Activated CD8-positive, alpha-beta T cell treated with anti-CD3 and anti-CD28 coated beads, Interleukin-2, amount 10 ng/mL, durations not matched to agents 7 days and 5 days (primary cell): ENCODE data around the gene CTSH. TPM values are rescaled to one million over a fixed set of nuclear protein-coding genes. Genes with fewer than 3 reads are reported as not detected.

Source experiments
- ATAC-seq: fragments of 150-1000 bp; cut with Tn5 transposase; one replicate; pipeline ENCODE4 v1.10.0; 2021; ENCODE audit warnings: moderate library complexity
- CTCF ChIA-PET: fragments of 350-600 bp; sonication (Branson Sonifier 250); formaldehyde crosslinking; loops from one replicate; lab custom pipeline; 2021; ENCODE audit warnings: antibody characterized with exemption; lab: Charles Lee
- POLR2A ChIA-PET: fragments of 350-600 bp; sonication (Branson Sonifier 250); formaldehyde crosslinking; loops from one replicate; lab custom pipeline; 2021; ENCODE audit warnings: antibody characterized with exemption; lab: Charles Lee
- DNase-seq: peaks from one replicate; pipeline ENCODE4 v3.0.0-alpha.2; 2020
- H3K27ac Mint-ChIP-seq: one replicate; pipeline ENCODE4 v1.8.0; 2021; ENCODE audit warnings: mild to moderate bottlenecking, mixed read lengths
- H3K27me3 Mint-ChIP-seq: one replicate; pipeline ENCODE4 v1.8.0; 2021; ENCODE audit warnings: low read depth, mixed read lengths
- H3K36me3 Mint-ChIP-seq: one replicate; pipeline ENCODE4 v1.8.0; 2021; ENCODE audit warnings: low read depth, mixed read lengths
- H3K4me1 Mint-ChIP-seq: one replicate; pipeline ENCODE4 v1.8.0; 2021; ENCODE audit warnings: low read depth, mixed read lengths
- H3K4me3 Mint-ChIP-seq: one replicate; pipeline ENCODE4 v1.8.0; 2021; ENCODE audit warnings: mild to moderate bottlenecking, mixed read lengths
- H3K9me3 Mint-ChIP-seq: one replicate; pipeline ENCODE4 v1.8.0; 2022; ENCODE audit warnings: mixed read lengths; ENCODE audit not compliant: insufficient read depth
- total RNA-seq, 2 experiments: library from RNA; stranded (reverse); gene quantifications; one replicate each; pipeline ENCODE4 v1.2.3, GENCODE V29; 2021

The CTSH gene
- total RNA-seq, 2 experiments from 2014 or later = 34.0 to 35.3 TPM

DNA sequence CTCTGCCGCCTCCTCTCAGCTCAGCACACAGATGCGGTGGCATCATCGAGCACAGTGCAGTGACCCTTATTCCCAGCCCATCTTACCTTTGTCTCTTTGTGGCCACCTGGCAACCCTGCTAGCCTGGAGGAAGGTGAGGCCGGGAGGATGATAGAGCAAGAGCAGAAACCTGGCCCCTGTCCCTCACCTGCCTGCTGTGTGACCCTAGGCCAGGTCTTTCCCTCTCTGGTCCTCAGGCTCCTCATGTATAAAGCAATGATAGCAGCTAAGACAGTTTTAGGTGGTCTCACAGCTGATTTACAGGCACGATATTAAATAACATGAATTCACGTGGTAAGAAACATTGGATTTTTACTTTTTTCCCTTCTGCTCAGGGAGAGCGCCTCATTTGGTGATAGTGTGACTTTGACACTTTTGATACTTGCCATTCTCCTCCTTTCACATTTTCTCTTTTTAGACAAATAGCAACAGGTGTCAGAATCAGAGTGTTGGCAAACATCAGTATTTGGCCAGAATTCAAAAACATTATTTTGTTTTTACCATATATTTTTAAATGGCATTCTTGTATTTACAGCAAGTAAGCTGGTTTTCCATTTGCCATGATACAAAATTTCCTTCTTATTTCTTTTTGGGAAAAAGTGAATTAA is 29.5 kb upstream of the CTSH start:
- ATAC-seq = no peak
- ChIA-PET CTCF (no interaction called here), POLR2A (no interaction called here)
- Mint-ChIP-seq H3K27me3 (peaks cover 8% of the 10 kb centered on the region), H3K4me1 (peaks cover 6% of the 10 kb centered on the region), H3K27ac (no peak overlapping the region), H3K36me3 (no peaks in the 10 kb centered on the region), H3K9me3 (no peaks in the 10 kb centered on the region), H3K4me3 (no peak overlapping the region)
- DNase-seq = no peak

GRCh38 chr15:78969687-78970349 is 25.0 kb upstream of the CTSH start:
- no peak for DNase-seq
- Mint-ChIP-seq H3K4me3 (no peak overlapping the region), H3K4me1 (no peaks in the 10 kb centered on the region), H3K27ac (no peak overlapping the region), H3K36me3 (no peaks in the 10 kb centered on the region), H3K9me3 (no peaks in the 10 kb centered on the region), H3K27me3 (peaks cover 5% of the 10 kb centered on the region)
- ChIA-PET CTCF (no interaction called here), POLR2A (no interaction called here)
- no peak for ATAC-seq

DNA sequence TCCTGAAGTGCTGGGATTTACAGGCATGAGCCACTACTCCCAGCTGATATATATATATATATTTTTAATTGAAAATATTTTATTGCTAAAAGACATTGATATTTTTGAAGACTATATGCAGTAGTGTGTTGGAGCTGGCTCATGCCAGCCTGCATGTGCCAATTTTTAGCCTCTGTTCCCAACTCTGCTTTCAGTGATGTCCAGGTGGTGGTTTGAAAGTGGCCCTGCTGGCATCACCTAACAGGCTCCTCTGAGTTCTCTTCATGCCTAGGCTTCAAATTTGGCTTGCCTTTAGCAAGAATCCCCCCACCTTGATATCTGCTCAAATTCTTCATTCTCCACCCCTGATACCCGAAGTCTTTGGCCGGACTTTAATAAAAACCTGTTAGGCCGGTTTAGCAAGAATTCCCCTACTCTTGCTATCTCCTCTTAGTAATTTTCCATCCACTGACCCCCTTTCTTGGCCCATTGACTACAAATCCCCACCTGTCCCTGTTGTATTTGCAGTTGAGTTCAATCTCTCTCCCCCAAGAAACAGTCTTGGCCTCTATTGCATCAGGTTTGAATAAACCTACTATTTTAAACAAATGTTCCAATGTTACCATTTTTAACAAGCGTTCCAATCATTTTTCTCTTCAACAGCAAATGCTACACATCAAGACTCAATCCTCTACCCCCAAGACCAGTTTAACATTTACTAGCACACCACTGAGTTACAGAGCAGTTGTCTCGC is 23.9 kb upstream of the CTSH start:
- Mint-ChIP-seq H3K4me3 (no peak overlapping the region), H3K27ac (no peak overlapping the region), H3K36me3 (no peaks in the 10 kb centered on the region), H3K9me3 (no peaks in the 10 kb centered on the region), H3K27me3 (peaks cover 5% of the 10 kb centered on the region), H3K4me1 (no peaks in the 10 kb centered on the region)
- ATAC-seq (no peak), DNase-seq (no peak)
- ChIA-PET CTCF (interaction anchor here (0.8 to 1.3 kb wide), 2 partner anchors 11 to 62 kb away, joined by 3 read pairs; no protein-coding TSS in a partner anchor), POLR2A (no interaction called here)

GRCh38 chr15:78968114-78968513 is 23.3 kb upstream of the CTSH start:
- ChIA-PET POLR2A (interaction anchor here (0.7 kb wide), 1 partner anchor 23 kb away, joined by 3 read pairs; no protein-coding TSS in a partner anchor), CTCF (interaction anchor here (0.8 to 1.3 kb wide), 2 partner anchors 11 to 61 kb away, joined by 3 read pairs; no protein-coding TSS in a partner anchor)
- no peak overlapping the region for H3K27ac Mint-ChIP-seq
- H3K27me3 Mint-ChIP-seq = peaks cover 5% of the 10 kb centered on the region
- DNase-seq (no peak), ATAC-seq (no peak)
- H3K4me3 Mint-ChIP-seq = no peak overlapping the region
- H3K36me3 Mint-ChIP-seq = no peaks in the 10 kb centered on the region
- no peaks in the 10 kb centered on the region for H3K9me3 Mint-ChIP-seq
- H3K4me1 Mint-ChIP-seq = no peaks in the 10 kb centered on the region

GRCh38 chr15:78960308-78960707 is 15.5 kb upstream of the CTSH start:
- no peak overlapping the region for H3K4me3 Mint-ChIP-seq
- no peaks in the 10 kb centered on the region for H3K36me3 Mint-ChIP-seq
- DNase-seq (no peak), ATAC-seq (no peak)
- ChIA-PET CTCF (interaction anchor here (0.9 kb wide), 1 partner anchor 19 kb away, joined by 3 read pairs; no protein-coding TSS in a partner anchor), POLR2A (no interaction called here)
- no peaks in the 10 kb centered on the region for H3K9me3 Mint-ChIP-seq
- H3K27me3 Mint-ChIP-seq = no peaks in the 10 kb centered on the region
- no peak overlapping the region for H3K27ac Mint-ChIP-seq
- H3K4me1 Mint-ChIP-seq = no peaks in the 10 kb centered on the region

DNA sequence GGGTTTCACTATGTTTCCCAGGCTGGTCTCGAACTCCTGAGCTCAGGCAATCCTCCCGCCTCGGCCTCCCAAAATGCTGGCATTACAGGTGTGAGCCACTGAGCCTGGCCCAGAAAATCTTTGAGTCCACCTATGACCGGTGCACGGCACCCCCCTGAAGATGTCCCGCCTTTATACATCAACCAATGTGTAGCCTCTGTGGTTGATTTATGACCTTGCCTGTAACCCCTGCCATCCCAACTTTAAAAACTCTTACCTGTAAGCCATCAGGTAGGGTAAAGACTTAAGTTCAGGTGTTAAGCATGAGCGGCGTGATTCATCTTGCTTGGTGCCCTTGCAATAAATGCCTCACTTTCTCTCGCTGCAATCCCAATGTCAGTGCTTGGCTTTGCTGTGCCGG is 14.5 kb upstream of the CTSH start:
- Mint-ChIP-seq H3K27me3 (no peaks in the 10 kb centered on the region), H3K36me3 (no peaks in the 10 kb centered on the region), H3K4me3 (no peak overlapping the region), H3K27ac (no peak overlapping the region), H3K9me3 (no peaks in the 10 kb centered on the region), H3K4me1 (no peaks in the 10 kb centered on the region)
- CTCF ChIA-PET = no interaction called here
- ATAC-seq = no peak
- POLR2A ChIA-PET = no interaction called here
- no peak for DNase-seq

GRCh38 chr15:78957416-78958093 is 12.7 kb upstream of the CTSH start:
- POLR2A ChIA-PET = no interaction called here
- Mint-ChIP-seq H3K36me3 (no peaks in the 10 kb centered on the region), H3K27me3 (peaks cover 9% of the 10 kb centered on the region), H3K4me3 (no peak overlapping the region), H3K4me1 (no peaks in the 10 kb centered on the region), H3K9me3 (no peaks in the 10 kb centered on the region), H3K27ac (no peak overlapping the region)
- ATAC-seq (no peak), DNase-seq (no peak)
- CTCF ChIA-PET = no interaction called here

GRCh38 chr15:78956937-78957336 is 12.1 kb upstream of the CTSH start:
- no peaks in the 10 kb centered on the region for H3K9me3 Mint-ChIP-seq

GRCh38 chr15:78955355-78955754 is 10.5 kb upstream of the CTSH start:
- ATAC-seq (no peak), DNase-seq (no peak)
- Mint-ChIP-seq H3K9me3 (no peaks in the 10 kb centered on the region), H3K4me3 (no peak overlapping the region), H3K27me3 (peaks cover 10% of the 10 kb centered on the region), H3K36me3 (no peaks in the 10 kb centered on the region), H3K27ac (no peak overlapping the region), H3K4me1 (peaks cover 10% of the 10 kb centered on the region)
- CTCF ChIA-PET = no interaction called here
- POLR2A ChIA-PET = no interaction called here

More at GRCh38 chr15:78956937-78957336, 12.1 kb upstream of the CTSH start:
- CTCF ChIA-PET = no interaction called here
- H3K27me3 Mint-ChIP-seq = peaks cover 10% of the 10 kb centered on the region
- no peak overlapping the region for H3K27ac Mint-ChIP-seq
- H3K4me3 Mint-ChIP-seq = no peak overlapping the region
- no peaks in the 10 kb centered on the region for H3K36me3 Mint-ChIP-seq
- POLR2A ChIA-PET = no interaction called here
- ATAC-seq (no peak), DNase-seq (no peak)
- no peaks in the 10 kb centered on the region for H3K4me1 Mint-ChIP-seq

- no peak for ATAC-seq
- POLR2A ChIA-PET = no interaction called here
These were observed 7.0 kb upstream of the CTSH start for GRCh38 chr15:78951841-78952238.

GRCh38 chr15:78950902-78951840 is 6.3 kb upstream of the CTSH start:
- Mint-ChIP-seq H3K9me3 (no peaks in the 10 kb centered on the region), H3K36me3 (no peaks in the 10 kb centered on the region), H3K27me3 (peaks cover 19% of the 10 kb centered on the region), H3K4me3 (no peak overlapping the region), H3K27ac (no peak overlapping the region), H3K4me1 (peaks cover 10% of the 10 kb centered on the region)
- POLR2A ChIA-PET = interaction anchor here (0.7 kb wide), 2 partner anchors 27 to 79 kb away, joined by 3 read pairs; no protein-coding TSS in a partner anchor
- CTCF ChIA-PET = no interaction called here
- DNase-seq = no peak
- ATAC-seq = no peak

More at GRCh38 chr15:78951841-78952238, 7.0 kb upstream of the CTSH start:
- H3K9me3 Mint-ChIP-seq = no peaks in the 10 kb centered on the region
- H3K4me3 Mint-ChIP-seq = no peak overlapping the region
- CTCF ChIA-PET = no interaction called here
- H3K27ac Mint-ChIP-seq = no peak overlapping the region
- H3K36me3 Mint-ChIP-seq = no peaks in the 10 kb centered on the region
- no peak for DNase-seq
- peaks cover 10% of the 10 kb centered on the region for H3K4me1 Mint-ChIP-seq
- peaks cover 16% of the 10 kb centered on the region for H3K27me3 Mint-ChIP-seq
